HCT116 (cell line): ENCODE data around the gene BICRAL.

Experiments
- ELF1 ChIP-seq: IDR thresholded peaks from 2 replicates; pipeline ENCODE4 v1.6.1; 2012; ENCODE audit warnings: low read depth, borderline replicate concordance
- POLR2A ChIP-seq: IDR thresholded peaks from 2 replicates; pipeline ENCODE4 v1.7.0; 2011; ENCODE audit warnings: borderline replicate concordance; ENCODE audit not compliant: insufficient read depth, insufficient read length; ENCODE audit errors: extremely low read depth
- POLR2AphosphoS5 ChIP-seq: IDR thresholded peaks from 2 replicates; pipeline ENCODE4 v1.6.1; 2011; ENCODE audit warnings: mild to moderate bottlenecking, low read depth, low read length, moderate library complexity
- RAD21 ChIP-seq: IDR thresholded peaks from 2 replicates; pipeline ENCODE4 v1.6.1; 2012; ENCODE audit warnings: low read depth, mild to moderate bottlenecking
- SIN3A ChIP-seq: IDR thresholded peaks from 2 replicates; pipeline ENCODE4 v1.6.1; 2012; ENCODE audit warnings: low read depth
- SRF ChIP-seq: IDR thresholded peaks from 2 replicates; pipeline ENCODE4 v1.6.1; 2012; ENCODE audit warnings: low read depth
- TF ChIP-seq, protein P1 (sequence below): IDR thresholded peaks from 2 replicates; pipeline ENCODE4 v1.6.1; 2011; ENCODE audit warnings: mild to moderate bottlenecking, low read length, moderate library complexity; ENCODE audit not compliant: insufficient replicate concordance; ENCODE audit errors: extremely low read depth
- TF ChIP-seq, protein P2 (sequence below), 3 experiments: fragments of 200-600 bp in 1 of 3; sonication (generic) in 1 of 3; IDR thresholded peaks in 2 of 3; conservative IDR thresholded peaks in 1 of 3; 2 replicates each; pipeline ENCODE4 v1.5.1; 2012 to 2017; ENCODE audit warnings: low read depth in 2 of 3, low read length in 2 of 3, antibody characterized with exemption in 1 of 3, borderline replicate concordance in 1 of 3, control low read depth in 1 of 3, mild to moderate bottlenecking in 1 of 3, mixed read lengths in 1 of 3, mixed run types in 1 of 3, moderate library complexity in 1 of 3; ENCODE audit not compliant: insufficient read depth in 1 of 3
- TF ChIP-seq, protein P3 (sequence below): IDR thresholded peaks from 2 replicates; pipeline ENCODE4 v1.6.1; 2012; ENCODE audit warnings: low read depth

DNA sequence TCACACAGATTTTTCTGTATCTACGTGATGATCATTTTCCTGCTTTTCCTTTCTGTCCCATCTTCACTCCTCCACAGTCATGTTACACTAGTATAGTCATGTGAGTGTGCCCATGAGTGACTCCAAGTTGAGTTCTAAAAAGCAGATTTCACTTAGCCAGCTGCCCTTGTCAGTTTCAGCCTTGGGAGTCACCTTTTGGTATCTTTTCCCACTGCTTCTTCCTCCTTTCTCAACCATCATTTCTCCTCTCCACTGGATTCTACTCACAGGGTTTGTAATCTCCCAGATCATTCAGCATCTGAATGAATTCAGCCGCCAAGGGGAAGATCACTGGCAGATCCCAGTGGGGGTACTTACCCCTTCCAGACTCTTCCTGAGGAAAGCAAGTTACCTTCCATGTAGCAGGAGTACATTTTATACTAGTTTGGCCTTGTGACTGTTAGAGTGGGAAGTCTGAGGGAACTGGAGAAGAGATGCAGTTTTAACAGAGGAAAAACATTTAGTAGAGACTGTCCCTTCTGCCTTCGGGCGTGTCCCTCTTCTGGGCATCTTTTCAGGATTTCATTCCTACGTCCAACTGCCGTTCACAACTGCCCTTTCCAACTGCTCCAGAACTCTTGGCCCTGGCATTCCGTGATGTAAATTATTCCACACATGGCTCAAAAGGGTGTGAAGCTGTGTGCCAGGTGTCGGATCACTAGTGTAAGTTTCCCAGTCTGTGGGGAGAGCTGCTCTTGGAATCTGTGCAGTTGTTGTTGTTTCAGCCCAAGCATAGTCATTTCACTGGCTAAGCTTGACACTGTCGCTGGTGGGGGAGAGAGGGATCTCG is 38.9 kb downstream of the BICRAL start:
- TF ChIP-seq POLR2A (no peak), RAD21 (no peak), ELF1 (no peak), SIN3A (no peak), POLR2AphosphoS5 (no peak), SRF (no peak)
- TF ChIP-seq, protein P1, sequence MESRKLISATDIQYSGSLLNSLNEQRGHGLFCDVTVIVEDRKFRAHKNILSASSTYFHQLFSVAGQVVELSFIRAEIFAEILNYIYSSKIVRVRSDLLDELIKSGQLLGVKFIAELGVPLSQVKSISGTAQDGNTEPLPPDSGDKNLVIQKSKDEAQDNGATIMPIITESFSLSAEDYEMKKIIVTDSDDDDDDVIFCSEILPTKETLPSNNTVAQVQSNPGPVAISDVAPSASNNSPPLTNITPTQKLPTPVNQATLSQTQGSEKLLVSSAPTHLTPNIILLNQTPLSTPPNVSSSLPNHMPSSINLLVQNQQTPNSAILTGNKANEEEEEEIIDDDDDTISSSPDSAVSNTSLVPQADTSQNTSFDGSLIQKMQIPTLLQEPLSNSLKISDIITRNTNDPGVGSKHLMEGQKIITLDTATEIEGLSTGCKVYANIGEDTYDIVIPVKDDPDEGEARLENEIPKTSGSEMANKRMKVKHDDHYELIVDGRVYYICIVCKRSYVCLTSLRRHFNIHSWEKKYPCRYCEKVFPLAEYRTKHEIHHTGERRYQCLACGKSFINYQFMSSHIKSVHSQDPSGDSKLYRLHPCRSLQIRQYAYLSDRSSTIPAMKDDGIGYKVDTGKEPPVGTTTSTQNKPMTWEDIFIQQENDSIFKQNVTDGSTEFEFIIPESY = no peak
- TF ChIP-seq, protein P2, sequence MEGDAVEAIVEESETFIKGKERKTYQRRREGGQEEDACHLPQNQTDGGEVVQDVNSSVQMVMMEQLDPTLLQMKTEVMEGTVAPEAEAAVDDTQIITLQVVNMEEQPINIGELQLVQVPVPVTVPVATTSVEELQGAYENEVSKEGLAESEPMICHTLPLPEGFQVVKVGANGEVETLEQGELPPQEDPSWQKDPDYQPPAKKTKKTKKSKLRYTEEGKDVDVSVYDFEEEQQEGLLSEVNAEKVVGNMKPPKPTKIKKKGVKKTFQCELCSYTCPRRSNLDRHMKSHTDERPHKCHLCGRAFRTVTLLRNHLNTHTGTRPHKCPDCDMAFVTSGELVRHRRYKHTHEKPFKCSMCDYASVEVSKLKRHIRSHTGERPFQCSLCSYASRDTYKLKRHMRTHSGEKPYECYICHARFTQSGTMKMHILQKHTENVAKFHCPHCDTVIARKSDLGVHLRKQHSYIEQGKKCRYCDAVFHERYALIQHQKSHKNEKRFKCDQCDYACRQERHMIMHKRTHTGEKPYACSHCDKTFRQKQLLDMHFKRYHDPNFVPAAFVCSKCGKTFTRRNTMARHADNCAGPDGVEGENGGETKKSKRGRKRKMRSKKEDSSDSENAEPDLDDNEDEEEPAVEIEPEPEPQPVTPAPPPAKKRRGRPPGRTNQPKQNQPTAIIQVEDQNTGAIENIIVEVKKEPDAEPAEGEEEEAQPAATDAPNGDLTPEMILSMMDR (IDR thresholded peaks at IDR 0.05 in 2 of 3, conservative IDR thresholded peaks at IDR 0.05 in 1 of 3; ENCODE audit: borderline replicate concordance in 1 of 3, insufficient read depth in 1 of 3, low read depth in 2 of 3, low read length in 2 of 3) = no peak
- TF ChIP-seq, protein P3, sequence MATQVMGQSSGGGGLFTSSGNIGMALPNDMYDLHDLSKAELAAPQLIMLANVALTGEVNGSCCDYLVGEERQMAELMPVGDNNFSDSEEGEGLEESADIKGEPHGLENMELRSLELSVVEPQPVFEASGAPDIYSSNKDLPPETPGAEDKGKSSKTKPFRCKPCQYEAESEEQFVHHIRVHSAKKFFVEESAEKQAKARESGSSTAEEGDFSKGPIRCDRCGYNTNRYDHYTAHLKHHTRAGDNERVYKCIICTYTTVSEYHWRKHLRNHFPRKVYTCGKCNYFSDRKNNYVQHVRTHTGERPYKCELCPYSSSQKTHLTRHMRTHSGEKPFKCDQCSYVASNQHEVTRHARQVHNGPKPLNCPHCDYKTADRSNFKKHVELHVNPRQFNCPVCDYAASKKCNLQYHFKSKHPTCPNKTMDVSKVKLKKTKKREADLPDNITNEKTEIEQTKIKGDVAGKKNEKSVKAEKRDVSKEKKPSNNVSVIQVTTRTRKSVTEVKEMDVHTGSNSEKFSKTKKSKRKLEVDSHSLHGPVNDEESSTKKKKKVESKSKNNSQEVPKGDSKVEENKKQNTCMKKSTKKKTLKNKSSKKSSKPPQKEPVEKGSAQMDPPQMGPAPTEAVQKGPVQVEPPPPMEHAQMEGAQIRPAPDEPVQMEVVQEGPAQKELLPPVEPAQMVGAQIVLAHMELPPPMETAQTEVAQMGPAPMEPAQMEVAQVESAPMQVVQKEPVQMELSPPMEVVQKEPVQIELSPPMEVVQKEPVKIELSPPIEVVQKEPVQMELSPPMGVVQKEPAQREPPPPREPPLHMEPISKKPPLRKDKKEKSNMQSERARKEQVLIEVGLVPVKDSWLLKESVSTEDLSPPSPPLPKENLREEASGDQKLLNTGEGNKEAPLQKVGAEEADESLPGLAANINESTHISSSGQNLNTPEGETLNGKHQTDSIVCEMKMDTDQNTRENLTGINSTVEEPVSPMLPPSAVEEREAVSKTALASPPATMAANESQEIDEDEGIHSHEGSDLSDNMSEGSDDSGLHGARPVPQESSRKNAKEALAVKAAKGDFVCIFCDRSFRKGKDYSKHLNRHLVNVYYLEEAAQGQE = no peak
